GM06990 (cell line): Measurements from ENCODE around the gene MLPH.

Source experiments
- DNase-seq: peaks from one replicate; pipeline ENCODE4 v3.0.0-alpha.2; 2011; ENCODE audit not compliant: insufficient read length; ENCODE audit errors: extremely low read depth
- H3K27me3 ChIP-seq: replicated peaks from 2 replicates; pipeline ENCODE4 v1.6.0; 2011; ENCODE audit warnings: low read length; ENCODE audit not compliant: control insufficient read depth, insufficient read depth
- H3K36me3 ChIP-seq: 2 replicates; pipeline ENCODE4 v1.5.1; 2011; ENCODE audit warnings: low read length; ENCODE audit not compliant: control insufficient read depth, insufficient read depth
- H3K4me3 ChIP-seq: replicated peaks from 2 replicates; pipeline ENCODE4 v1.5.1; 2011; ENCODE audit warnings: low read depth, mild to moderate bottlenecking, control low read depth, low read length
- TF ChIP-seq, protein P1 (sequence below): IDR thresholded peaks from 2 replicates; pipeline ENCODE4 v1.5.1; 2011; ENCODE audit warnings: low read length, control low read depth, mild to moderate bottlenecking, inconsistent platforms; ENCODE audit not compliant: insufficient read depth, poor library complexity, severe bottlenecking

Gene MLPH

DNA sequence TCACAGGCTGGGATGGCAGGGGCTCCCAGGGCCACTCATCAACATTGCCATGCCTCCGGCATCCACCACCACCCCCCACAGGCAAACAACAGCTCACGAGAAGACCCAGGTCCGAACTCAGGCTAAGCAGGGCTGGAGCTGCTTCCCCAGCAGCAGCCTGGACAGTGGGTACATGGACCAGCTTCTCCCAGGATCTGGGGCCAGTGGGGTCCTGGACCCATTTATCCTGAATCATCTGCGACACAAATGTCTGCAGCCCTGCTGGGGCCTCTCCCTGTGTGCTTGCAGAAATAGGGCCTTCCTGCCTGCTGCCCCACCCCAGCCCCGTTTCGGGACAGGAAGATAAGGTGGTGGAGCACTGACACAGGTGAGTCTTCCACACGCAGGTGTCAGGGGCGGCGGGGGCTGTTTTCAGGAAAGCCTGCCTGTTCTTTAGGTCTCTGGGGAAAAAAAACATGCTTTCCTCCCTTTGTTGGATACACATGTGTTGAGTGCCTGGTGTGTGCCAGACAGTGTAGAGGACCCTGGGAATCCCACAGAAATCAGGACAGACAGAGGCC, 83.8 kb downstream of the MLPH start:
- no peaks in the 10 kb centered on the region for H3K36me3 ChIP-seq
- DNase-seq: no peak
- TF ChIP-seq, protein P1, sequence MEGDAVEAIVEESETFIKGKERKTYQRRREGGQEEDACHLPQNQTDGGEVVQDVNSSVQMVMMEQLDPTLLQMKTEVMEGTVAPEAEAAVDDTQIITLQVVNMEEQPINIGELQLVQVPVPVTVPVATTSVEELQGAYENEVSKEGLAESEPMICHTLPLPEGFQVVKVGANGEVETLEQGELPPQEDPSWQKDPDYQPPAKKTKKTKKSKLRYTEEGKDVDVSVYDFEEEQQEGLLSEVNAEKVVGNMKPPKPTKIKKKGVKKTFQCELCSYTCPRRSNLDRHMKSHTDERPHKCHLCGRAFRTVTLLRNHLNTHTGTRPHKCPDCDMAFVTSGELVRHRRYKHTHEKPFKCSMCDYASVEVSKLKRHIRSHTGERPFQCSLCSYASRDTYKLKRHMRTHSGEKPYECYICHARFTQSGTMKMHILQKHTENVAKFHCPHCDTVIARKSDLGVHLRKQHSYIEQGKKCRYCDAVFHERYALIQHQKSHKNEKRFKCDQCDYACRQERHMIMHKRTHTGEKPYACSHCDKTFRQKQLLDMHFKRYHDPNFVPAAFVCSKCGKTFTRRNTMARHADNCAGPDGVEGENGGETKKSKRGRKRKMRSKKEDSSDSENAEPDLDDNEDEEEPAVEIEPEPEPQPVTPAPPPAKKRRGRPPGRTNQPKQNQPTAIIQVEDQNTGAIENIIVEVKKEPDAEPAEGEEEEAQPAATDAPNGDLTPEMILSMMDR: no peak
- H3K4me3 ChIP-seq: no peak overlapping the region
- H3K27me3 ChIP-seq: no peaks in the 10 kb centered on the region

- TF ChIP-seq, protein P1: no peak
- no peak for DNase-seq
- H3K27me3 ChIP-seq: no peaks in the 10 kb centered on the region
- H3K36me3 ChIP-seq: no peaks in the 10 kb centered on the region
- H3K4me3 ChIP-seq: no peak overlapping the region
Observed at GRCh38 chr2:237571551-237571950, 84.5 kb downstream of the MLPH start.

DNA sequence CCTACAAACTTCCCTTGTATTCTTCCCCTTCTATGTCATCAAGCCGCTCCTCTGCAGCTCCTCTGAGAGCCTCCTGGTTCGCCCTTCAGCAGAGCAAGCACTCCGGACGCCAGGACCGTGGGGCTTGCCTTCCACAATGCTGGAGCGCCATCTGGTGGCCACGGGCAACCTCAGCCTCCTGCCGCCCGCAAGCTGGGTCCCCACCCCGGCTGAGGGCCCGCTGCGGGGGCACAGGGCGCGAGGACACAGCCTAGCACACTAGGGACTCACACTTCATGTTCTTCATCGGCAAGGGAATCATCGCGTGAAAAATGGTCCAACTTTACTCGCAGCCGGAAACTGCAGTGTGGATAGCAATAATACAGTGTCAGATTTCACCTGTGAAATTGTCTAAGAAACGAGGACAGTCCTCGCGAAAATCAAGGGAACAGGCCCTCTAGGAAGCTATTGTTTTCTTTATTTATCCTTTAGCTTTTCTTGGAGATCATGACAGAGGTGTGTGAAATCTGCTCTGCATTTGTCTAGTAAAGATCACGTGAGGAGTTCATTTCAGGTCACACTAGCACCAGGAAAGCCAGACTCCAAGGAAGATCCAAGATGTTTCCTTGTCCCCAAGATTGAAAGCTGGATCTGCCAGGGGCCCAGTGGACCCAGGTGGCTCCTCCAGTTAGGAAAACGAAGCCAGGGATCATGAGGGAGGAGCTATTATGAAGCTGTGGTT, 85.1 kb downstream of the MLPH start:
- peak; percentile 78 for DNase-seq

GRCh38 chr2:237572742-237573101, 85.7 kb downstream of the MLPH start:
- Histone ChIP-seq H3K36me3 (no peaks in the 10 kb centered on the region), H3K4me3 (no peak overlapping the region), H3K27me3 (no peaks in the 10 kb centered on the region; the same call in 1 of the 2 replicates)
- DNase-seq: no peak
- TF ChIP-seq, protein P1: no peak

More for the DNA sequence above, 85.1 kb downstream of the MLPH start:
- no peaks in the 10 kb centered on the region; the same call in 1 of the 2 replicates for H3K27me3 ChIP-seq
- no peaks in the 10 kb centered on the region for H3K36me3 ChIP-seq
- H3K4me3 ChIP-seq: no peak overlapping the region
- TF ChIP-seq, protein P1: peak; percentile 96

GRCh38 chr2:237573721-237574415, 86.8 kb downstream of the MLPH start:
- TF ChIP-seq, protein P1: no peak
- H3K27me3 ChIP-seq: no peaks in the 10 kb centered on the region; the same call in 1 of the 2 replicates
- no peaks in the 10 kb centered on the region for H3K36me3 ChIP-seq
- H3K4me3 ChIP-seq: no peak overlapping the region
- no peak for DNase-seq
